Peyer's patch (tissue), 4 donors: ENCODE measurements around the gene TMTC2. TPM values are rescaled to one million over a fixed set of nuclear protein-coding genes. Genes with fewer than 3 reads are reported as not detected.

Experiments
- DNase-seq, 3 donors: peaks; one replicate each; pipeline ENCODE4 v3.0.0-alpha.2; 2017 to 2019
- H3K27ac ChIP-seq, 4 donors: fragments of 200-600 bp; sonication (generic); one replicate each; pipeline ENCODE4 v1.5.1; 2016 to 2019
- H3K27me3 ChIP-seq, 2 donors: fragments of 200-600 bp; sonication (generic); one replicate each; pipeline ENCODE4 v1.5.1; 2019
- H3K36me3 ChIP-seq, 3 donors: fragments of 200-600 bp; sonication (generic); one replicate each; pipeline ENCODE4 v1.5.1; 2016 to 2019
- H3K4me1 ChIP-seq, 4 donors: fragments of 200-600 bp; sonication (generic); one replicate each; pipeline ENCODE4 v1.5.1; 2016 to 2019
- H3K4me3 ChIP-seq, 4 donors: fragments of 200-600 bp; sonication (generic); 1 replicate in 3 of 4; 2 replicates in 1 of 4; pipeline ENCODE4 v1.5.1; 2016 to 2019; ENCODE audit warnings: mild to moderate bottlenecking in 1 of 4
- H3K9me3 ChIP-seq, 4 donors: fragments of 200-600 bp; sonication (generic); one replicate each; pipeline ENCODE4 v1.5.1; 2016 to 2019; ENCODE audit warnings: mild to moderate bottlenecking in 1 of 4
- POLR2A ChIP-seq, 2 donors: fragments of 450-650 bp; IDR thresholded peaks; one replicate each; pipeline ENCODE4 v1.5.1; 2017; ENCODE audit warnings: antibody characterized with exemption in 2 of 2, mild to moderate bottlenecking in 2 of 2, moderate library complexity in 2 of 2
- total RNA-seq, 4 donors: library from RNA; depleted of rRNA; stranded (reverse); fragments of >200 nt; gene quantifications; one replicate each; pipeline ENCODE4 v1.1.0, GENCODE V29; 2016
- TF ChIP-seq, protein P1 (sequence below), 6 experiments: fragments of 450-650 bp in 4 of 6; fragments of 200-600 bp in 2 of 6; sonication (generic) in 1 of 6; IDR thresholded peaks; one replicate each; pipeline ENCODE4 v1.5.1; 2017 to 2019; ENCODE audit warnings: antibody characterized with exemption in 6 of 6, mild to moderate bottlenecking in 3 of 6, moderate library complexity in 1 of 6

TMTC2 gene
- total RNA-seq, 4 donors from 2014 or later, result 7.0 to 19.8 (median 8.5) TPM

GRCh38 chr12:82648259-82648909 lies 38.3 kb upstream of the TMTC2 start:
- Histone ChIP-seq H3K36me3 (no peaks in the 10 kb centered on the region), H3K4me1 (no peaks in the 10 kb centered on the region), H3K27me3 (no peaks in the 10 kb centered on the region), H3K9me3 (no peaks in the 10 kb centered on the region), H3K27ac (no peak overlapping the region), H3K4me3 (no peak overlapping the region)
- no peak for DNase-seq
- TF ChIP-seq, protein P1, sequence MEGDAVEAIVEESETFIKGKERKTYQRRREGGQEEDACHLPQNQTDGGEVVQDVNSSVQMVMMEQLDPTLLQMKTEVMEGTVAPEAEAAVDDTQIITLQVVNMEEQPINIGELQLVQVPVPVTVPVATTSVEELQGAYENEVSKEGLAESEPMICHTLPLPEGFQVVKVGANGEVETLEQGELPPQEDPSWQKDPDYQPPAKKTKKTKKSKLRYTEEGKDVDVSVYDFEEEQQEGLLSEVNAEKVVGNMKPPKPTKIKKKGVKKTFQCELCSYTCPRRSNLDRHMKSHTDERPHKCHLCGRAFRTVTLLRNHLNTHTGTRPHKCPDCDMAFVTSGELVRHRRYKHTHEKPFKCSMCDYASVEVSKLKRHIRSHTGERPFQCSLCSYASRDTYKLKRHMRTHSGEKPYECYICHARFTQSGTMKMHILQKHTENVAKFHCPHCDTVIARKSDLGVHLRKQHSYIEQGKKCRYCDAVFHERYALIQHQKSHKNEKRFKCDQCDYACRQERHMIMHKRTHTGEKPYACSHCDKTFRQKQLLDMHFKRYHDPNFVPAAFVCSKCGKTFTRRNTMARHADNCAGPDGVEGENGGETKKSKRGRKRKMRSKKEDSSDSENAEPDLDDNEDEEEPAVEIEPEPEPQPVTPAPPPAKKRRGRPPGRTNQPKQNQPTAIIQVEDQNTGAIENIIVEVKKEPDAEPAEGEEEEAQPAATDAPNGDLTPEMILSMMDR (IDR thresholded peaks at IDR 0.05), result no peak
- no peak for TF ChIP-seq POLR2A (IDR thresholded peaks at IDR 0.05)

DNA sequence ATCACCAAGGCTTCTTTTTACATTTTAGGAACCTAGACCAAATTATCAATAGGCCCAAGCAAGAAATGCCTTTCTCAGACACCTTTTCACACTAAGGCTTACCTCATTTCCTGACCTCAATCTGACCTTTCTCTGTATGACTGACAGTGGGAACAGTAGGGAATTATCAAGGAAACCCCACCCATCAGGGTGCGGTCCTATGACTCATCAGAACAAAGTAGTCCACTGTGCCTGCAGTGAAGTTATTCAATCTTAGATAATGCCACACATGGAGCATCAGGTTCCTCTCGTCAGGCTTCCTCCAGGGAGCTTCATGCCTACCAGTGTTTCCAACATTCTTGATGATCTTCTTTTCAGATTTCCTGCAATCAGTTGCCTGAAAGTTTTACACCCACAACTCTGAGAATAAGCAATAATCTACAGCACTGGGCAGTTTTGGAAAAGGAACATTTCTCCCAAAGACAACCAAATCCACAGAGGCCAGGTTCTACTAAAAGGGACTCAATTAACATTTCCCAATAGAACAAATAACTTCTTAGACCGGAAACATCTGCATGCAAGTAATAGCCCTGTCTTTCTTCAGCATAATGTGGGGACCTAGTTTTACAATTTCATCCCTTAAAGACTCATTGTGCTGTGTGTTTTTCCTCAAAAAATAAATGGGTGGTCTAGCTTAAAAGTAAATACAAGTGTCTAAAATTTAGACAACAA lies 35.9 kb upstream of the TMTC2 start:
- DNase-seq, result peak in 2 of 3 donors; percentile 64 to 91
- Histone ChIP-seq H3K27ac (peak overlapping the region in 2 of 4 donors; percentile 34 to 51), H3K4me3 (no peak overlapping the region), H3K36me3 (no peaks in the 10 kb centered on the region), H3K27me3 (no peaks in the 10 kb centered on the region), H3K4me1 (no peaks in the 10 kb centered on the region), H3K9me3 (no peaks in the 10 kb centered on the region)
- TF ChIP-seq, protein P1 (IDR thresholded peaks at IDR 0.05), result no peak
- TF ChIP-seq POLR2A (IDR thresholded peaks at IDR 0.05), result peak in 1 of 2 donors; percentile 52

GRCh38 chr12:82651489-82651888 lies 35.2 kb upstream of the TMTC2 start:
- Histone ChIP-seq H3K4me1 (no peaks in the 10 kb centered on the region), H3K4me3 (no peak overlapping the region), H3K27ac (no peak overlapping the region), H3K9me3 (no peaks in the 10 kb centered on the region), H3K27me3 (no peaks in the 10 kb centered on the region), H3K36me3 (no peaks in the 10 kb centered on the region)
- no peak for DNase-seq
- TF ChIP-seq, protein P1 (IDR thresholded peaks at IDR 0.05), result no peak
- no peak for TF ChIP-seq POLR2A (IDR thresholded peaks at IDR 0.05)

GRCh38 chr12:82652071-82652470 lies 34.6 kb upstream of the TMTC2 start:
- Histone ChIP-seq H3K9me3 (no peaks in the 10 kb centered on the region), H3K4me1 (no peaks in the 10 kb centered on the region), H3K27me3 (no peaks in the 10 kb centered on the region), H3K4me3 (no peak overlapping the region), H3K36me3 (no peaks in the 10 kb centered on the region), H3K27ac (no peak overlapping the region)
- DNase-seq, result no peak
- no peak for TF ChIP-seq POLR2A (IDR thresholded peaks at IDR 0.05)
- TF ChIP-seq, protein P1 (IDR thresholded peaks at IDR 0.05), result no peak

- no peaks in the 10 kb centered on the region for H3K27me3 ChIP-seq
- peaks cover 0 to 5% (median 0%) of the 10 kb centered on the region in 4 donors for H3K4me1 ChIP-seq
- TF ChIP-seq, protein P1 (IDR thresholded peaks at IDR 0.05), result no peak
- H3K27ac ChIP-seq, result no peak overlapping the region
- no peaks in the 10 kb centered on the region for H3K9me3 ChIP-seq
- H3K36me3 ChIP-seq, result no peaks in the 10 kb centered on the region
- no peak for DNase-seq
- no peak overlapping the region for H3K4me3 ChIP-seq
Observed at GRCh38 chr12:82655751-82656150, 31.0 kb upstream of the TMTC2 start.
